Stomach (tissue), 4 donors: ENCODE measurements around the gene TMEM154.

Experiments
- CTCF ChIP-seq, 7 experiments: fragments of 450-650 bp in 4 of 7; fragments of 200-600 bp in 3 of 7; sonication (generic) in 3 of 7; IDR thresholded peaks; one replicate each; pipeline ENCODE4 v1.5.1; 2016 to 2019; ENCODE audit warnings: antibody characterized with exemption in 7 of 7, control low read depth in 2 of 7, mild to moderate bottlenecking in 1 of 7
- EP300 ChIP-seq: sonication (generic); formaldehyde crosslinking; IDR thresholded peaks from one replicate; pipeline ENCODE4 v1.6.1; 2017; ENCODE audit warnings: antibody characterized with exemption
- POLR2A ChIP-seq, 4 donors: fragments of 450-650 bp; IDR thresholded peaks; one replicate each; pipeline ENCODE4 v1.6.1; 2016; ENCODE audit warnings: antibody characterized with exemption in 4 of 4, control low read depth in 2 of 4, mild to moderate bottlenecking in 1 of 4, moderate library complexity in 1 of 4
- POLR2AphosphoS5 ChIP-seq, 3 donors: sonication (generic); formaldehyde crosslinking; IDR thresholded peaks; one replicate each; pipeline ENCODE4 v1.6.1; 2016; ENCODE audit warnings: antibody characterized with exemption in 3 of 3

DNA sequence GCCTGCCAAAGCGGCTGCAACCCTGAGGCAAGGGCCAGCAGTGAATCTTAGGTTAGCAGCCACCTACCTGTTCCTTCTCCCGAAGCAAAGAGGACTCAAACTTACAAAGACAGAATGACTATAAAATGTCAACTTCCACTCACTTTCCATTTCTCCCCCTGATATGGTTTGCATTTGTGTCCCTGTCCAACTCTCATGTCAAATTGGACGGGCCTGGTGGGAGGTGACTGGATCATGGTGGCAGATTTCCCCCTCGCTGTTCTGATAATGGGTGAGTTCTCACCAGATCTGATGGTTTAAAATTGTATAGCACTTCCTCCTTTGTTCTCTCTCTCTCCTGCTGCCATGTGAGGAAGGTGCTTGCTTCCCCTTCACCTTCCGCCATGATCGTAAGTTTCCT lies 35.3 kb upstream of the TMEM154 start:
- TF ChIP-seq POLR2AphosphoS5 (IDR thresholded peaks at IDR 0.05) (no peak), CTCF (IDR thresholded peaks at IDR 0.05) (no peak), POLR2A (IDR thresholded peaks at IDR 0.05) (no peak), EP300 (no peak)
